NB4 (cell line): ENCODE results near the gene LRRFIP1.
A peak's percentile ranks its signal among the peaks of the same experiment; 100 is the strongest.
"Not testable (repeated sequence)": the region's sequence is repeated elsewhere in the genome, so short reads cannot be mapped to it uniquely, and the experiment has no call there.

Source experiments
- DNase-seq: peaks from one replicate; pipeline ENCODE4 v3.0.0; 2010; ENCODE audit warnings: low read depth
- H3K4me3 ChIP-seq: one replicate; pipeline ENCODE4 v1.5.1; 2011; ENCODE audit warnings: mild to moderate bottlenecking, low read depth, low read length, moderate library complexity
- CTCF ChIP-seq: IDR thresholded peaks from one replicate; pipeline ENCODE4 v1.5.1; 2012; ENCODE audit warnings: low read depth, low read length
- MAX ChIP-seq: IDR thresholded peaks from 2 replicates; pipeline ENCODE4 v1.6.1; 2011; ENCODE audit warnings: low read depth, low read length
- MYC ChIP-seq: IDR thresholded peaks from 2 replicates; pipeline ENCODE4 v1.6.1; 2011; ENCODE audit warnings: low read depth, low read length
- POLR2A ChIP-seq: IDR thresholded peaks from 2 replicates; pipeline ENCODE4 v1.6.1; 2011; ENCODE audit warnings: mild to moderate bottlenecking; ENCODE audit not compliant: insufficient read length; ENCODE audit errors: extremely low read depth

Gene LRRFIP1

GRCh38 chr2:237602409-237602808 lies 25.0 kb upstream of the LRRFIP1 start:
- no peak for DNase-seq
- no peak overlapping the region for H3K4me3 ChIP-seq
- TF ChIP-seq MYC (no peak), POLR2A (no peak), CTCF (no peak), MAX (no peak)

- TF ChIP-seq MAX (no peak), MYC (no peak), CTCF (no peak), POLR2A (no peak)
- no peak for DNase-seq
- no peak overlapping the region for H3K4me3 ChIP-seq
Measured at GRCh38 chr2:237603049-237603717, 24.2 kb upstream of the LRRFIP1 start.

- TF ChIP-seq POLR2A (no peak), MYC (no peak), CTCF (no peak), MAX (no peak)
- peak; percentile 29 for DNase-seq
- no peak overlapping the region for H3K4me3 ChIP-seq
Measured at GRCh38 chr2:237603718-237604362, 23.5 kb upstream of the LRRFIP1 start.

- DNase-seq = no peak
- no peak overlapping the region for H3K4me3 ChIP-seq
- TF ChIP-seq POLR2A (no peak), CTCF (no peak)
Measured at GRCh38 chr2:237604391-237604790, 23.0 kb upstream of the LRRFIP1 start.

GRCh38 chr2:237604960-237605359 lies 22.4 kb upstream of the LRRFIP1 start:
- TF ChIP-seq MAX (no peak), POLR2A (no peak), MYC (no peak), CTCF (no peak)
- no peak overlapping the region for H3K4me3 ChIP-seq
- no peak for DNase-seq

- not testable (repeated sequence) for H3K4me3 ChIP-seq, DNase-seq
Measured at GRCh38 chr2:237606522-237606921, 20.9 kb upstream of the LRRFIP1 start.
